ENCODE data around the gene SYTL1. TPM values are rescaled to one million over a fixed set of nuclear protein-coding genes. Genes with fewer than 3 reads are reported as not detected.

Gene SYTL1
- polyA plus RNA-seq, 3 donors: 6.6 to 8.3 (median 6.7) TPM

DNA sequence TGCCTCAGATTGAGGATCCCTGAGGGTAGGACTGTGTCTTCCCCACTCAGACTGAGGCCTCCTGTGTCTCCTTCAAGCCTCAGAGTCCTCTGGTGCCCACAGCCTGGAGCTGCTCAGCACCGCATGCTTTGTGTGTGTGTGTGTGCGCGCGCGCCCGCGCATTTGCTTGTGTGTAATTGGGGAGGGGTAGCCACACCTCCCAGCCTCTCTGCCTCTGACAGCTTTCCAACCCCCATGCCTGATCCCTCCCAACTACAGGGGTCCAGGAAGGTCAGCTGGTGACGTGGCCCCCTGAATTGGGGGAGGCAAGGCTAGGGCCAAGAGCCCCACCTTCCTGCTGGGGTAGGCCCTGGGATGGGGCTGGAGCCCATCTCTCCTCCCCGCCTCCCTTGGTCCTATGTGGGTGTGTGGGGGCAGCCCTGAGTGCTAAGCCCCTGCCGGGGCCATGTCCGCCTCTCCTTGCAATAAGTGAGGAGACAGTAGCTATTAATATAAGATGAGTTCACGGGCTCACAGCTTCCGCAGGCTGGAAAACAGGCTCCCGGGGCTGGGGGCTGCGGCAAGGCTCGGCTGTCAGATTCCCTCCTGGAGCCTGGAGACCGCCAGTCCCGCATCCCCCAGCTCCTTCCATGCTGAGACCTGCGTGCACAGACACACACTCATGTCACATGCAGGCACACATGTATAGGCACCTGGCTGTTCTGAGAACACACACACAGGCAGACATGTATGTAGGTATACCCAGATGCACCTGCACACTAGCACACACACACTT is 57.6 kb downstream of the SYTL1 start:
- DNase-seq (ENCODE audit: low read depth in 3 of 3, low spot score in 2 of 3): no peak

DNA sequence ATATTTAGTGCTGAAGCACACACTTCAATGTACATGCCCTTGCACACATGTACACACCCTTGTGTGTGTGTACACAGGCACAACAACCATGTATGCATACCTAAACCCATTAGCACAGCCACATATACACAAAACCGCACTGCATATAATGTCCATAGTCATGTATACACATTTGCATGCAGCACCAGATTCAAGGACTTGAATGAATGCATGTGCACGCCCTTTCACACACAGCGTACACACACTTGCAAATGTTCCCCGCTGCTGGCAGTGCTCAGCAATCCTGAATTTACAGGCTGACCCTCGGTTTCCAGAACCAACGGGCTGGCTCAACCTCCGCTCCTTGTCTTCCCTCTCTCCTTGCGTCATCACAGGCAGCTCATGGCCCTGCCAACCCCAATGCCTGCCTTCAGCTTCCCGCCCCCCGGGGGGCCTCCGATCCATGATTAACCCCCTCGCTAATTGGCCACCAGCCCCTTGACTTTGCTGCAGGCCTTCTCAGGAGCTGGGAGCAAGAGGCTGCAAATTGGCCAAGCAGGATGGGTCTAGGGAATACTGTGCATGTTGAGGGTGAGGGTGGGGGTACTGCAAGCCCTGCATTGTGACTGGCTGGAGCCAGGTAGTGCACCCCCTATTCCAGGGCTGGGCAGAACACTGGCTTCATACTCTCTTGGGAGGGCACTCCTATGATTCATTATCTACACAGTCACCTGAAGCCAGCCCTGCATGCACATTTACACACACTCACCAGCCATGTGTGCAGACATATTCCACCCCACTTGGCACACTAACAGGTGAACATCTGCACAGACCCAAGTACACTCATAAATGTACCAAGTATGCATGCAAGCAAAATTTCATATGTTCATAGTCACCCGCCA is 58.5 kb downstream of the SYTL1 start:
- DNase-seq (ENCODE audit: low read depth in 3 of 3, low spot score in 2 of 3): no peak

DNA sequence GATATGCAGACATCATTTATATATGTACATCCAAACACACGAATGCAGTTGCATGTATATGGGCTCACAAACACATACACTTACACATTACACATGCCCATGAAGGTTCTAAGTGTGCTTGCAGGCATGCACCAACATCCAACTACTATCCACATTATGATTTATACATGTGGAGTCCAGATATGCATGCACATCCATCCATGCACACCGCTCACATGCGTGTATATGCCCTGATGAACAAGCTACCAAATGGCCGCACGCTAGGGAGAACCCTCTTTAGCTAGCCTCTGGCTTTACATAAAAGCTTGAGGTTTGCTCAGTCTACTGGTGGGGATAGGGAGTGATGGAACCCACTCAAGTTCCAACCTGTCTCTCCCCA is 59.1 kb downstream of the SYTL1 start:
- DNase-seq (ENCODE audit: low read depth in 3 of 3, low spot score in 2 of 3): no peak

DNA sequence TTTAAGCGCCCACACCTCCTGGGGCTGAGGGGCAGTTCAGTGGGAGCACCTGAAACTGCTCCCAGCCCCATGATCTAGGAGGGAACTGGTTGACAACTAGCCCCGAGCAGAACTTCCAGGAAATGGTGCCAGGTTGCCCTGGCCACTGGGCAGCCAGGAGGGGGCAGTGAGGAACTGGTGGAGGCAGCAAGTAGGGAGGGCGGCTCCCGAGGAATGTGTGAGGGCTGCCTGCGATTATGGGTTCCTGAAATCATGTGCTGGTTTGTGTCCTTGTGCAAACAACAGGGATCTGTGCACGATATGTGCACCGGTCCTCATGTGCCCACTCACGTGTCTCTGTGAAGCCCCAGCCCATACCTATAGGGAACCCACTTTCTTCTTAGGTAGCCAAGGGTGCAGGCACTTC is 60.5 kb downstream of the SYTL1 start:
- DNase-seq (ENCODE audit: low read depth in 3 of 3, low spot score in 2 of 3): no peak

DNA sequence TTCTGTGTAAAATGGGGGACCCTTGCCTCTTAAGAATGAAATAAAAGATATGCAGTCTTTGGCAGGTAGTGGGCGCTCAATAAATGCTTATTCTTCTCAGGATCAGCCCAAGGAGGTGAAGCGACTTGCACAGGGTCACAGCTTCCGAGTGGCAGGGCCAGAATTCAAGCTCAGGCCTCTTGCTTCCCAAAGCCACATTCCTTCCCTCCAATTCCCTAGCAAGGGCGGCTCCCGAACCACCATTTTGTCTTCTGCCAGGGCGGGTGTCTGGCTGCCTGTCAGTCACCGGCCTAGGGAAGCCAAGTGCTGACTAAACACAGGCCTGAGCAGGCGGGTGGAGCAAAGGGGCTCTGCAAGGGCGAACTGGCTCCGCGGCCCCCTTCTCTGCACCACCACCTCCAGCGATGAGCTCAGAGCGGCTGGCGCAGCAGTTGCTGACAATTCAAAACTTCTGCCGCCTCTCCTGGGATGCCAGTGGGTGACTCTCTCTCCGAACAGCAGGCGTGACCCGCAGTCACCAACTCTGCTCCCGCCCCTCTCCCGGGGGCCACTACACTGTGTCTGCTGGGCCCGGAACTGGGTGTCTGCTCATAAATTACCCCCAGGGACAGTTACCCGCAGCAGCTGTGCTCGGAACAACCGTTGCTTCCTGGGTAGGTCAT is 61.4 kb downstream of the SYTL1 start:
- DNase-seq (ENCODE audit: low read depth in 3 of 3, low spot score in 2 of 3): no peak

Other genes with a start within 250 kb of the SYTL1 start
- gene SLC9A1, start 186.9 kb upstream of the SYTL1 start, polyA plus RNA-seq (ENCODE audit: insufficient read length in 3 of 3): 10 to 100 TPM; 19.6 to 23.0 (median 20.0) TPM
- 10 to 100 TPM; 38.8 to 43.2 (median 40.3) TPM for gene WDTC1, start 107.4 kb upstream of the SYTL1 start, polyA plus RNA-seq (ENCODE audit: insufficient read length in 3 of 3)
- gene TMEM222, start 19.9 kb upstream of the SYTL1 start, polyA plus RNA-seq (ENCODE audit: insufficient read length in 3 of 3): 10 to 100 TPM; 37.5 to 39.0 (median 39.0) TPM
- 1 to 10 TPM; 6.8 to 9.3 (median 7.6) TPM for gene MAP3K6, start 24.9 kb downstream of the SYTL1 start, polyA plus RNA-seq (ENCODE audit: insufficient read length in 3 of 3)
- gene FCN3, start 32.8 kb downstream of the SYTL1 start, polyA plus RNA-seq (ENCODE audit: insufficient read length in 3 of 3): 1 to 10 TPM; 1.6 to 2.5 (median 1.9) TPM
- gene CD164L2, start 41.3 kb downstream of the SYTL1 start, polyA plus RNA-seq (ENCODE audit: insufficient read length in 3 of 3): under 1 TPM; 0.11 to 0.35 (median 0.25) TPM
- gene GPR3, start 50.6 kb downstream of the SYTL1 start, polyA plus RNA-seq (ENCODE audit: insufficient read length in 3 of 3): under 1 TPM; 0.64 to 1.00 (median 0.98) TPM
- gene WASF2, start 148.1 kb downstream of the SYTL1 start, polyA plus RNA-seq (ENCODE audit: insufficient read length in 3 of 3): 100 to 1,000 TPM; 134 to 154 (median 140) TPM